PC-3 (cell line): ENCODE data around the gene AGAP1. TPM values are rescaled to one million over a fixed set of nuclear protein-coding genes. Genes with fewer than 3 reads are reported as not detected.

ENCODE experiments used
- ATAC-seq: fragments of 200-7000 bp; cut with Tn5 transposase; 2 replicates; pipeline ENCODE4 v1.9.1; 2020; ENCODE audit warnings: mild to moderate bottlenecking, moderate library complexity
- BruUV-seq: library from RNA; stranded (reverse); fragments of 400-500 nt; replicated peaks from 2 replicates; lab custom pipeline; 2021; lab: Mats Ljungman, UMichigan
- CTCF ChIA-PET: fragments of 300-600 bp; sonication (Branson Sonifier 250); formaldehyde crosslinking; loops from one replicate; lab custom pipeline; 2022; ENCODE audit warnings: antibody characterized with exemption; lab: Charles Lee
- POLR2A ChIA-PET: fragments of 300-600 bp; sonication (Branson Sonifier 250); formaldehyde crosslinking; loops from one replicate; lab custom pipeline; 2022; ENCODE audit warnings: antibody characterized with exemption; ENCODE audit not compliant: unreplicated experiment; lab: Charles Lee
- DNase-seq: peaks from one replicate; pipeline ENCODE4 v3.0.0-alpha.2; 2015
- H2AFZ ChIP-seq: fragments of 300-600 bp; sonication (generic); 2 replicates; pipeline ENCODE4 v1.6.0; 2016; ENCODE audit warnings: antibody characterized with exemption, low read length
- H3F3A ChIP-seq: fragments of 300-600 bp; sonication (generic); one replicate; pipeline ENCODE4 v1.6.0; 2017; ENCODE audit warnings: antibody characterized with exemption, low read length, control low read depth, mild to moderate bottlenecking; ENCODE audit not compliant: unreplicated experiment
- H3K27ac ChIP-seq: fragments of 300-600 bp; sonication (generic); 2 replicates; pipeline ENCODE4 v1.5.1; 2016; ENCODE audit warnings: mild to moderate bottlenecking, low read length
- H3K27me3 ChIP-seq: fragments of 300-600 bp; sonication (generic); 2 replicates; pipeline ENCODE4 v1.6.1; 2016; ENCODE audit warnings: low read length, mixed read lengths
- H3K36me3 ChIP-seq: fragments of 300-600 bp; sonication (generic); 2 replicates; pipeline ENCODE4 v1.6.1; 2016; ENCODE audit warnings: low read depth, mixed run types, low read length, mixed read lengths
- H3K4me1 ChIP-seq: fragments of 300-600 bp; sonication (generic); 2 replicates; pipeline ENCODE4 v1.5.1; 2016; ENCODE audit warnings: low read length; ENCODE audit not compliant: insufficient read depth
- H3K4me2 ChIP-seq: fragments of 300-600 bp; sonication (generic); 2 replicates; pipeline ENCODE4 v1.6.0; 2016; ENCODE audit warnings: low read length
- H3K4me3 ChIP-seq: fragments of 300-600 bp; sonication (generic); 2 replicates; pipeline ENCODE4 v1.5.1; 2016; ENCODE audit warnings: mild to moderate bottlenecking, low read length, mixed read lengths
- H3K79me2 ChIP-seq: fragments of 300-600 bp; sonication (generic); 2 replicates; pipeline ENCODE4 v1.6.1; 2017; ENCODE audit warnings: low read length, mixed read lengths
- H3K9ac ChIP-seq: fragments of 300-600 bp; sonication (generic); 2 replicates; pipeline ENCODE4 v1.6.0; 2016; ENCODE audit warnings: mild to moderate bottlenecking, low read length
- H3K9me2 ChIP-seq: fragments of 300-600 bp; sonication (generic); replicated peaks from 2 replicates; pipeline ENCODE4 v1.6.1; 2016; ENCODE audit warnings: mixed run types, low read length, mixed read lengths
- H3K9me3 ChIP-seq: fragments of 300-600 bp; sonication (generic); 2 replicates; pipeline ENCODE4 v1.6.1; 2016; ENCODE audit warnings: low read length, mixed read lengths
- H4K20me1 ChIP-seq: fragments of 300-600 bp; sonication (generic); 2 replicates; pipeline ENCODE4 v1.6.1; 2016; ENCODE audit warnings: low read length, mixed read lengths
- EZH2 ChIP-seq: fragments of 300-600 bp; sonication (generic); IDR thresholded peaks from one replicate; pipeline ENCODE4 v1.6.1; 2017; ENCODE audit warnings: antibody characterized with exemption, mild to moderate bottlenecking, low read length; ENCODE audit not compliant: unreplicated experiment
- EZH2phosphoT487 ChIP-seq: fragments of 300-600 bp; sonication (generic); IDR thresholded peaks from 2 replicates; pipeline ENCODE4 v1.6.1; 2018; ENCODE audit warnings: mild to moderate bottlenecking, antibody characterized with exemption, low read length, borderline replicate concordance
- intact Hi-C: fragments of 100-400 bp; cut with micrococcal nuclease; formaldehyde crosslinking; loops from 2 replicates; pipeline ENCODE4 v1.9.0; 2023
- total RNA-seq: library from RNA; depleted of rRNA; stranded (reverse); fragments of >200 nt; gene quantifications from 2 replicates; pipeline ENCODE4 v1.2.3, GENCODE V29; 2014
- TF ChIP-seq, protein P1 (sequence below): fragments of 300-600 bp; sonication (generic); conservative IDR thresholded peaks from 2 replicates; pipeline ENCODE4 v1.5.1; 2017; ENCODE audit warnings: antibody characterized with exemption, low read depth, mild to moderate bottlenecking, low read length

Gene AGAP1
- total RNA-seq, 1 experiment from 2014 or later: 31.0 TPM

DNA sequence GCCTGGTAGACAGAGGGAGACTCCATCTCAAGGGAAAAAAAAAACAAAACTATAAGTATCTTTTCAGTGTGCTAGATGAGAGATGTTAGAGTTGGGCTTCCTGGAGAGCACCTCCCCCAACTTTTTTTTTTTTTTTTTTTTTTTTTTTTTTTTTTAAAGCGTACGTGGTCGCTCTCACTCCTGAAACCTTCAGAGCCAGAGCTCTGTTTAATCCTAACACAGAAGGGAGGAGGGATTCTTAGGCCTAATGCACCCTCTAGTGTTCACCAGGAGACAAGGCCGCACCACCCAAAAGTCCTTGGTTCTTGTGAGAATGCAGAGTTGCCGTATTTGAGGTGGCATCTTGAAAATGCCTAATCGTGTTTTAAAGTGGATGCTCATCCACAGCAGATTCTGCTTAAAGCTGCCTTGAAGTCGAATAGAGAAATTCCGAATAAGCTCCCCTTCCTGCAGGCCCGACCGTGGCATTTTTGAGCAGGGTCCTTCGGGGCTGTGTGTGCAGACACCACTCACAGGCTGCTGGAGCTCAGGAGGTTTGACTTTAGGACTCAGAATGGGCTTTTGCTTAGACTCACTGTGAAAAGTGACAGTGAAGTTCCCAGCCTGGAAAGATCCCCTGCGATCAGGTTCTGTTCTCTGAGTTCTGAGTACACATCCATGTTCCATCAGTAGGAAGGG, 252.6 kb downstream of the AGAP1 start:
- Histone ChIP-seq H3K9ac (no peak overlapping the region), H4K20me1 (no peaks in the 10 kb centered on the region), H3K9me2 (no peaks in the 10 kb centered on the region), H3K4me2 (no peak overlapping the region), H3K4me1 (peaks cover 6% of the 10 kb centered on the region; the same call in 1 of the 2 replicates), H3K36me3 (peaks cover 6% of the 10 kb centered on the region; the same call in 1 of the 2 replicates), H2AFZ (no peak overlapping the region), H3F3A (no peaks in the 10 kb centered on the region), H3K27me3 (no peaks in the 10 kb centered on the region), H3K9me3 (no peaks in the 10 kb centered on the region), H3K4me3 (no peak overlapping the region), H3K79me2 (no peaks in the 10 kb centered on the region), H3K27ac (no peak overlapping the region)
- ATAC-seq (peak; percentile 97), DNase-seq (peak; percentile 81)
- no peak for TF ChIP-seq EZH2phosphoT487
- TF ChIP-seq, protein P1, sequence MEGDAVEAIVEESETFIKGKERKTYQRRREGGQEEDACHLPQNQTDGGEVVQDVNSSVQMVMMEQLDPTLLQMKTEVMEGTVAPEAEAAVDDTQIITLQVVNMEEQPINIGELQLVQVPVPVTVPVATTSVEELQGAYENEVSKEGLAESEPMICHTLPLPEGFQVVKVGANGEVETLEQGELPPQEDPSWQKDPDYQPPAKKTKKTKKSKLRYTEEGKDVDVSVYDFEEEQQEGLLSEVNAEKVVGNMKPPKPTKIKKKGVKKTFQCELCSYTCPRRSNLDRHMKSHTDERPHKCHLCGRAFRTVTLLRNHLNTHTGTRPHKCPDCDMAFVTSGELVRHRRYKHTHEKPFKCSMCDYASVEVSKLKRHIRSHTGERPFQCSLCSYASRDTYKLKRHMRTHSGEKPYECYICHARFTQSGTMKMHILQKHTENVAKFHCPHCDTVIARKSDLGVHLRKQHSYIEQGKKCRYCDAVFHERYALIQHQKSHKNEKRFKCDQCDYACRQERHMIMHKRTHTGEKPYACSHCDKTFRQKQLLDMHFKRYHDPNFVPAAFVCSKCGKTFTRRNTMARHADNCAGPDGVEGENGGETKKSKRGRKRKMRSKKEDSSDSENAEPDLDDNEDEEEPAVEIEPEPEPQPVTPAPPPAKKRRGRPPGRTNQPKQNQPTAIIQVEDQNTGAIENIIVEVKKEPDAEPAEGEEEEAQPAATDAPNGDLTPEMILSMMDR: peak; percentile 79
- POLR2A ChIA-PET: interaction anchor here (0.6 to 0.7 kb wide), 2 partner anchors 38 to 78 kb away, joined by 7 to 10 read pairs; no protein-coding TSS in a partner anchor
- CTCF ChIA-PET: interaction anchor here (0.5 to 2.2 kb wide), 14 partner anchors 38 to 866 kb away, joined by 3 to 25 read pairs (median 4); no protein-coding TSS in a partner anchor
- BruUV-seq: no TSS peak
- intact Hi-C loops: loop anchor here (1.0 to 10.0 kb wide), 5 partner anchors 39 to 610 kb away; partner anchors contain the start of gene AGAP1

DNA sequence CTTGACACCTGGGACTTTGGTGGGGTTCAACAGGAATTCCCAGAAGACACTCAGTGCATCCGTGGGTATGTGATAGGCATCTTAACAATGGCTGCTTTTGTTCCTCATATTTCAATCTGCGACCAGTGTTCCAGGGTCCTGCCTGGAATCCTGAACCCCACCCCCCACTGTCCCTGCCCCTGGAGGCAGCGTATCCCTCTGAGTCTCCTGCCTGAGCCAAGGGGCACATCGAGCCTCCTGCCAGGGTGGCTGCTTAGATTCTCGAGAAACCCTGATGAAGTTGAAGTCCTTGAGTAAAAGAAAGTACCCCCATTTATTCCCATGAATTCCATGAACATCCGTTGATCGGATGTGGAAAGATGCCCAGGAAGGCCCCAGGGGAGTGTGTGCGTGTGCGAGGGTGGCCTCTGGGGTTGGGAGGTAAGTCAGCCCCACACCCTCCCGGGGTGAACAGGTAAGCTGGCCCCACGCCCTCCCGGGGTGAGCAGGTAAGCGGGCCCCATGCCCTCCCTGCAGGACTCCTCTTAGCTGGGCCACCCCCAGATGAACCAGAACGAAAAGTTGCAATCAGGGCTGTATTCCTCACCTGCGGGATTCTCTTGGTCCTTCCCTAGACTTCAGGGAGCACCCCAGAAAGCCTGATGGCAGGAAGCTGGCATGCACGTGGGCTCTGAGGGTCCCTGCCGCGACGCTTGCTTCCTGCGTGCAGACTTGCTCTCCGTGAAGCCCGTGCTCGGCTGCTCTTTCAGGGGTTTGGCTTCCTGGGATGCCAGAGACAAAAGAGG, 253.3 kb downstream of the AGAP1 start:
- Histone ChIP-seq H3K9ac (no peak overlapping the region), H3K4me1 (peaks cover 6% of the 10 kb centered on the region; the same call in 1 of the 2 replicates), H2AFZ (no peak overlapping the region), H3K4me2 (no peak overlapping the region), H3K27me3 (no peaks in the 10 kb centered on the region), H3F3A (no peaks in the 10 kb centered on the region), H3K4me3 (no peak overlapping the region), H3K36me3 (peaks cover 3% of the 10 kb centered on the region; the same call in 1 of the 2 replicates), H3K9me3 (no peaks in the 10 kb centered on the region), H3K27ac (no peak overlapping the region), H3K9me2 (no peaks in the 10 kb centered on the region), H4K20me1 (no peaks in the 10 kb centered on the region), H3K79me2 (no peaks in the 10 kb centered on the region)
- BruUV-seq: no TSS peak
- ChIA-PET POLR2A (interaction anchor here (0.5 kb wide), 1 partner anchor 1255 kb away, joined by 16 read pairs; no protein-coding TSS in a partner anchor), CTCF (interaction anchor here (0.6 to 2.2 kb wide), 2 partner anchors 151 to 152 kb away, joined by 3 to 25 read pairs; no protein-coding TSS in a partner anchor)
- ATAC-seq (no peak), DNase-seq (no peak)
- TF ChIP-seq EZH2phosphoT487 (no peak), EZH2 (no peak)
- TF ChIP-seq, protein P1: no peak
- intact Hi-C loops: loop anchor here (2.0 to 10.0 kb wide), 4 partner anchors 40 to 610 kb away; partner anchors contain the start of gene AGAP1
